Measurements from ENCODE around the gene ABI3BP.
"Not testable (repeated sequence)": the region's sequence is repeated elsewhere in the genome, so short reads cannot be mapped to it uniquely, and the experiment has no call there.

The ABI3BP gene, protein sequence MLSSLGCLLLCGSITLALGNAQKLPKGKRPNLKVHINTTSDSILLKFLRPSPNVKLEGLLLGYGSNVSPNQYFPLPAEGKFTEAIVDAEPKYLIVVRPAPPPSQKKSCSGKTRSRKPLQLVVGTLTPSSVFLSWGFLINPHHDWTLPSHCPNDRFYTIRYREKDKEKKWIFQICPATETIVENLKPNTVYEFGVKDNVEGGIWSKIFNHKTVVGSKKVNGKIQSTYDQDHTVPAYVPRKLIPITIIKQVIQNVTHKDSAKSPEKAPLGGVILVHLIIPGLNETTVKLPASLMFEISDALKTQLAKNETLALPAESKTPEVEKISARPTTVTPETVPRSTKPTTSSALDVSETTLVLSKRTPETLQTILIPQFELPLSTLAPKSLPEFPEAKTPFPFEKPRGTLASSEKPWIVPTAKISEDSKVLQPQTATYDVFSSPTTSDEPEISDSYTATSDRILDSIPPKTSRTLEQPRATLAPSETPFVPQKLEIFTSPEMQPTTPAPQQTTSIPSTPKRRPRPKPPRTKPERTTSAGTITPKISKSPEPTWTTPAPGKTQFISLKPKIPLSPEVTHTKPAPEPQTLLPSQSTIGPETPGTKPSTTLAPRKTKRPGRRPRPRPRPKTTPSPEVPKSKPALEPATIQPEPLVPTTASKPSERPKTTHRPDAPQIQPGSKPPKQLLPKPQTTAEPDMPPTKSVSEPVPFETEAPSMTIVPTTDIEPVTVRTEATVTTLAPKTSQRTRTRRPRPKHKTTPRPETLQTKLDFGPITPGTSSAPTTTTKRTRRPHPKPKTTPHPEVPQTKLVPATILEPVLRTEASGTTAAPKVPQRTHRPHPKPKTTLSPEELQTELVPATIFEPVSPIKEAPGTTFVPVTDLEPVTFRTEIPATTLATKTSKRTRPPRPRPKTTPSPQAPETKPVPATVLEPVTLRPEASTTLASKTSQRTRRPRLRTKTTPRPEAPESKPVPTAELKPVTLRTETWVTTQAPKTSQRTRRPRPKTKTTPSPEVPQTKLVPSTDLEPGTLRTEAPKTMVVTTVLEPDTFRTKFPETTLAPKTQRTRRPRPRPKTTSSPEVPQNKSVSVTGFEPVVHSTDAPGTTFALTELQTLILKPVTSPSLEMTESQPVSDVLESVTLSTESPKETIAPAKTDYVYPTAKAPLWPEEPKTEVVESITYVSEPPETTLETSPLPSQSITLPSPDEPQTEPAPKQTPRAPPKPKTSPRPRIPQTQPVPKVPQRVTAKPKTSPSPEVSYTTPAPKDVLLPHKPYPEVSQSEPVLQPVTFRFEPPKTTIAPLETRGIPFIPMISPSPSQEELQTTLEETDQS (N-terminal part only)

DNA sequence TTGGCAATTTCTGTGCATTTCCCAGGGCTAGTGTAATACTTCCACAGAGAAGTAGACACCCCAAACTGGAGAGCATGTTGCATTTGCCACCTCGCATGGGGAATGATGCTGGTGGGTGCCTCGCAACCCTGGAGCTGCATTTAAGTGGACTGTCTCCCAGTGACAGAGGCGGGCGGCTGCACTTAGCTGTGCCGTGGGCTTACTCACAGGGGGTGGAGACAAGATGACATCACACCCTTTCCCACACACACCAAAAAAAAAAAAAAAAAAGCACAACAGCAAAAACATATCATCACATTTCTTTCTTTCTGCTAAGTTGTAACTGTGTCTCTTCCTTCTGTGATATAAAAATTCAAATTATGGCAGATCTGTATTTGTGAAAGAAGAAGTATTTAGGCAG lies at the start of gene ABI3BP:
ABI3BP (minus strand) TSS at position 113 of the 400 bp plus-strand sequence; CDS start at position 76, 37 bp downstream.
- DNase-seq = no peak

DNA sequence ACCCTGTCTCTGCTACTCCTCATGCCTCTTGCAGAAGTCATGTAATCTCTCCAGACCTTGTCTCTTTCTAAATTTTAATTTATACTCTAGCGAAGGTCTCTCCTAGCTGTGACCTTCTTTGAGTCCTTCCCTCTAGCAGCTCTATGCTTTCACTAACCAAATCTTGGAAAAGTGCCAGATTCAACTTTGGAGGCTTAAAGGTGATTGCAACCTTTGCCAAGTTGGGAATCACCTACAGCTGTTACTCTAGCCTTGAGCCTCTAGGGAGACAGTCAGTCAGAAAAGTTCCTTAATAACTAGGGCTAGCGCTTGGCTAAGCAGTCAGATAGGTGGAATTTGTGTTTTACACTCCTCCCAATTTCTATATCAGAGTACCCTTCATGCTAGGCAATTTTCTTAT lies 46.1 kb upstream of the ABI3BP start:
- DNase-seq = no peak

DNA sequence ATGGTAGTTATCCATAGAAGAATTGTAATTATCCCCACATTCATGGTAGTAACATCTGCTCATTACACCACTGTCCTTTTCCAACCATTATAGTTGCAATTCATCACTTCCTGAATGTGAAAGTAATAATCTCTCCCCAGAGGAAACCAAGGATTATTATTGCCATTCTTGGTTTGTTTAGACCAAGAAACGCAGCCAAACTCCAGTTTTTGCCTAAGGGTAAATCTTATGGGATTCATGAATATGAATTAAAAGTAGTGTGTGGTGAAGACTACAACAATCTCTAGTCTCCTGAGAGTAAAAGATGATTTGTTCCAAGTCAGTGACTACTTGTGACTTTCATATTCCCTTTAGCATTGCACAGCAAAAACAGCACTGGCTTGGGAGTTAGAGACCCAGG lies 45.7 kb upstream of the ABI3BP start:
- no peak for DNase-seq

DNA sequence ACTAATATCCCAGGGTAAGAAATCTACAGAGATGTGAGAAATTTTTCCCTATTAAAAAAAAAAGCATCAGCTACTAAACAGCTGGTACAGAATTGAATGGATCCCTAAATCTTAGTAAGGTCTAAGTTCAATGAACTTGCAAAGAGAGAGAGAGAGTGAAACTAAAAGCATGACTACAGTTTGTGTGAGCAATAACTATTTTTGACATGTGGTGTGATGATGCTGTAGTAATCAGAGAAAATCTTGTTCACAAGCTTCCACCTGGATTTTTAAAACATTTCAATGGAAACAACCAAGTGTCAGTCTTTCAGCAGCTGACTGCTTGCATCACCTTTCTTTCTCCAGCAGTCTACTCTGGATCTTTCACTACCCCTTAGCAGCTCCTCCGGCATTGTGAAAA lies 45.2 kb upstream of the ABI3BP start:
- DNase-seq = no peak

DNA sequence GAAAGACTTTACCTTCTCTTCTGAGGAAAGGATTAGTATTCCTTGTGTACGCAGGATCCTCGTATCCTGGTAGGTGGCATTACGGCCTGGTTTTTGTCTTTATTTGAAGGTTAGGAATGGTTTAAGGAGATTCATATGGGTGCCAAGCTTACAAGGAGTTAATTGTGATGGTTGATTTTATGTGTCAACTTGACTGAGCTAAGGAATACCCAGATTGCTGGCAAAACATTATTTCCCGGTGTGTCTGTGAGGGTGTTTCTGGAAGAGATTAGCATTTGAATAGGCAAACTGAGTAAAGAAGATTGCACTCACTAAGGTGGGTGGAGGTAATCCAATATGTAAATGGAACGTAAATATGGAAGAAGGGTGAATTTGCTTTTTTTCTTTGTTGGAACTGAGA lies 44.4 kb upstream of the ABI3BP start:
- no peak for DNase-seq

DNA sequence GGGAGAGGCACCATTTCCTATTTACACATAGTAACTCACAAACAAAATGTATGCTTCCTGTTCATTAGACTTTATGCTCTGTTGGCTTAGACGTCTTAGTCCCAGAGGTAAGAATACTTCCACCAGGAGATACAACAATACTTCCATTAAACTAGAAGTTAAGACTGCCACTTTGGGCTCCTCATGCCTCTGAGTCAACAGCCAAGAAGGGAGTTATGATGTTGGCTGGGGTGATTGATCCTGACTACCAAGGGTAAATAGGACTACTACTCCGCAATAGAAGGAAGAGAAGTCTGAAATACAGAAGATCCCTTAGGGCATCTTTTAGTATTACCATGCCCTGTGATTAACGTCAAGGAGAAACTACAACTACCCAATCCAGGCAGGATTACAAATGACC lies 43.5 kb upstream of the ABI3BP start:
- DNase-seq = no peak

DNA sequence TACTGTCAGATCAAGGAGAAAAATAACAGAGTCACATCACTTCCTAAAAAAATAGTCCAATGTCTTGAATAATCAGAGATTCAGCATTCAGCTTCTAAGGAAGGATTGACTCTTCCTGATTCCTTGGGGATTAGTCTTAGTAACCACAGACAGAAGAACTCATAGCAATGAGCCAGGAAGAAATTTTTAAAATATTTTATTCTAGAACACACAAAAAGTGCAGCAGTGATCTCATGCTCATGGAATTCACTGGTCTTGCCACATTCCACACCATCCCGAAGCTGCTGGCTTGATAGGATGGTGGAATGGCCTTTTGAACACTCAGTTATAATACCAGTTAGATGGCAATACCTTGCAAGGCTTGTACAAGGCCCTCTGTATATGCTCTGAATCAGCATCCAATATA lies 43.0 kb upstream of the ABI3BP start:
- DNase-seq = no peak

DNA sequence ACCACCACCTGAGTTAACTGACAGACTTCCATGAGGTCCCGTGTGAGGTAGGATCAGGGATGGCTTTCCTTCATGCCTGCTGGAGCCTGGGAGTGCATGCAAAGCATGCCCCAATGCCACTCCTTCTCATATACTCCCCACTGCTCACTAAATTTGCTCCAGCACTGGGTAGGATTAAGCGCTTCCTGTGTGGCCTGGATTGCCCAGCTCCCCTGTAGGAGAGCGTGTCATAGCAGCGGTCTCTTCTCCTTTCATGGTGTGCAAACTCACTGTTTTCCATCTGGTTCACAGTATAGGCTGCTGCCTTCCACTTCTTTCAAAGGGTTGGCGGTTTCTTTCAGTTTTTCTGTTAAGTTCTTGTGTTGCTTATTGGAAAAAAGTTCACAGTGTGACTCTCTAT lies 34.1 kb upstream of the ABI3BP start:
- no peak for DNase-seq

DNA sequence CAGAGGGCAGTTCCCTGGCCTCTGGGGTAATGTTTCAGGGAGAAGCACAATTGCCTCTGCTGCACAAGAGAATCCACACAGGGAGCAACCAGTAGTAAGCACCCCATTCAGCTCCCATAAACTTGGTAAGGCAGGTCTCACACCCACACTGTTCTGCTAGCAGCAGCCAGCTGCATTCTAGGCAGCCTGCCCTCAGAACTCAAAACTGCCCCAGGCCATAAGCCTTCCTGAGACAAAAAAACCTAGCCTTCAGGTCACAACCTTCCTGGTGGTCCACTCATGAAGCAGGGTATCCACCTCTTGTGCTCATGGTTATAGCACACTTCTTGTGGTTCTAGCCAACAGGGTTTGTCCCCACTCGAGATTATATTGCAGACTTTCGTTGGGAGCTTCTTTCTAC lies 33.7 kb upstream of the ABI3BP start:
- no peak for DNase-seq

DNA sequence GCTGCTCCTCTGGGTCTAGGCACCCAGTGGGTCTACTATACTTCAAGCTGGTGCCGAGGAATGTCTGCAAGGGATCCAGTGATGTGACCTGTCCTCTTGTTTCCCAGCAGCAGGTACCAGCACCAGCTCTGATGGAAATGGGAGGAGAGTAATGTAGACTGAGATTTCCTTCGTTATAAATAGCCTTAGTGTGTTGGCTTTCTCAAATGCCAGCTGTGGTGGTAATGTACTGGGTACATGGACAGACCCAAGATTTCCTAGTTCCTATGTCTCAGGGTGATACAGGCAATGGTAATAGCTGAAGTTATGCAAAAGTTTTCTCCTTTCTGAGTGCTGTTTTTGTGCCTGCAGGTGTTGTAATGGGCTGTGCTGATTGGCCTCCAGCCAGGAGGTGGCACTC lies 33.0 kb upstream of the ABI3BP start:
- DNase-seq = no peak

DNA sequence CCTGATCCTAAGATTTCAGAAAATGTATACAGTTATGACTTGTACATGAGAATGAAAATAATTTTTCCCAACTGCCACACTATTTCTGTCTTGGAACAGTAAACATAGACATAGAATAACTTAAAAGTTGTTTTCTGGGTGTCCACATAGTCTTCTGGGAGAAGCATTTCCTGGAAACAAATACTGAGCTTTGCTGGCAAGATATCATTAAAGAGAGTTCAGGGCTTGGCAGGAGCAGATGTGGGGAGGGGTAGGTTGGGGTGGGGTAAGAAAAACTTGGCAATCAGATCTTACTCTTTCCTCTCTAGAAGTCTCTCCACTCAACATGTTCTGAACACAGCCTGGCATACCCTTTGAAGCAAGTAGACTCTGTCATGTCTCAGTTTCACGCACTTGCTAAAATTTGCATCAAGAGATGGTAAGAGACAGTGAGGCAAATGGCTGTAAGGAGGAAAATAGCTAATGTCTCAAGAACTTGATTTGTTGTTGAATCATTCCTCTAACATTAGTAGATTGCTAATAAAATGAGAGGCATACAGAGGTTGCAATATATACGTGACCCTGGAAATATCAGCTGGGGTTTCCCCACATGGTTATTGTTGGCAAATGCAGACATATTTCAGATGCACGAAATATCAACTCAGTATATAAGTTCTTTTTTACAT lies 27.3 kb upstream of the ABI3BP start:
- DNase-seq = no peak

DNA sequence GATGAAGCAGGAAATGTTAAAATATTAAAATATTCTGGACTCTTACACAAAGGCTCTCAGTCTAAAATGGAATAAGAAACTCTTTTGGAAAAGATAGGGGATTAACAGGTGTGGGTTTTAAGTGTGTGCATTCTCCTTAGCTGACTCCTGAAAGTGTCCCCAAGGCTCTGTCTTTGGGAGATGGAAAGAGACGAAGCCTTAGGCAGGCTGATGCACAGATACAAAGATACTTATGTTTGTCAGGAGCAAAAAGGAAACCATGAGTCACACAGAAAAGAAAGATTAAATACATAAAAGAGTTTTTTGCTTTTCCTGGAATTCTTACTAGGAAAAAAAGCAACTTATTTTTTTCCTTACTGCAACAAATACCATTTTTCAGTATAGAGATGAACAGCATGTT lies 23.8 kb upstream of the ABI3BP start:
- no peak for DNase-seq

DNA sequence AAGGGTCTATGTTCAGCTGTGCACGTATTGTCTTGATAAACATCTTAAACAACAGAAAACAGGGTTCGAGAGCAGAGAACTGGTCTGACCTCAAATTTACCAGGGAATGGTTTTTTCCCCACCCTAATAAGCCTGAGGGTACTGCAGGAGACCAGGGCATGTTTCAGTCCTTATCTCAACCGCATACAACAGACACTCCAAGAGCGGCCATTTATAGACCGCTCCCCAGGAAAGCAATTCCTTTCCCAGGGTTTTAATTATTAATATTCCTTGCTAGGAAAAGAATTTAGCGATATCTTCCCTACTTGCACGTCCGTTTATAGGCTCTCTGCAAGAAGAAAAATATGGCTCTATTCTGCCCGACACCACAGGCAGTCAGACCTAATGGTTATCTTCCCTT lies 19.1 kb upstream of the ABI3BP start:
- not testable (repeated sequence) for DNase-seq

DNA sequence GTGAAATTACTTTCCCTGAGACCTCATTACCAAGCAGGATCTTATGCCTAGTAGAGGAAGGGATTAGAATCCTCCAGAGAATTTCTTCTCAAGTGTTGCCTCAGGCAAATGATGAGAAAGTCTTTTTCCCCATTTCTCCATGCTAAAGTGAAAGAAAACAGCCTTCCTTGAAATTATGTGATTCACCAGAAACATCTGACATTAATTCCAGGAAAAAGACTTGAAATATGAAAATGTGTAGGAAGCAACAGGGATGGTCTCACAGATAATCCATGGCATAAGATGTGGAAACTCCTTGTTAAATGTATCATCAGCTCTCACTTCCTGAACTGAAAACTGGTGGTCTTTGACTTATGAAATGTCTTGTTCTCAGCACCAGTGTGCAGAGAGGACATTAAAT lies 17.9 kb upstream of the ABI3BP start:
- DNase-seq = no peak

DNA sequence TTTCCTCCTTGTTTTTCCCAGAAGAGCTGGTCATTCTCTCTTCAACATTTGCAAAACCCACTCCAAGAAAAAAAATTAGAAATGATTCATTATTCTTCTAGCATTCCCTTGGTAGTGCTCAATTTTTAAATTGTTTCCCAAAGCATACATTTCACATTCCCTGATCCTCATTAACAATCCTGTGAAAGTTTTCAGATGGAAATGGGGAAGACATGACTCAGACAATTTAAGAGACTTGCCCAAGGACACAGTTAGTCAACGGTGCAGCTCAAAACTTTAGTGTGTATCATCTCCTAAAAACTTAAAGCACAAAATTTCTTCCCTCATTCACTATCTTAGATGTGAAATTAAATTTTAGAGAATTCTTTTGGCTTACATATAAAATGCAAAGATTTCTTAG lies 17.1 kb upstream of the ABI3BP start:
- no peak for DNase-seq

DNA sequence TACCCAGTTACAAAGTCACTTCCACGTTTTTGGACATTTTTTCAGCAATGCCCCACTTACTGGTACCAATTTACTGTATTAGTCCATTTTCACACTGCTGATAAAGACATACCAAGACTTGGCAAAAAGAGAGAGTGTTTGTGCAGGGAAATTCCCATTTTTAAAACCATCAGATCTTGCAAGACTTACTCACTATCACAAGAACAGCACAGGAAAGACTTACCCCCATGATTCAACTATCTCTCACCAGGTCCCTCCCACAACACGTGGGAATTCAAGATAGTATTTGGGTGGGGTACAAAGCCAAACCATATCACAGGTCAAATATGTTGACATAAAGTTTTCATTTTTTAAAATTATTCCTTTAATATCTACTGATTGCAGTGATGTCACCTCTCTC lies 16.2 kb upstream of the ABI3BP start:
- DNase-seq = no peak

DNA sequence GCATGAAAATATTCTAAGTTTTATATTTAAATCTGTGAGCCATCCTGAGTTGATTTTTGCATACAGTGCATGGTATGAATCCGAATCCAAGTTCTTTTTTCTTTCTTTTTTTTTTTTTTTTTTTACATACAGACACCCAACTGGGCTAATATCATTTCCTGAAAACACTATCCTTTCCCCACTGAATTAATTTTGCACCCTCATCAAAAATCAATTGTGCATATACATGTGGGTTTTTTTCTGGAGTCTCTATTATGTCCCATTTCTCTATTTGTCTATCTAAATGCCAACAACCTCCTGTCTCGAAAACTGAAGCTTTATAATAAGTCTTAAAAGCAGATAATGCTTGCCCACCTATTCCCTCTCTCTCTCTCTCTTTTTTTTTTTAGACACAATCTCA lies 5.9 kb upstream of the ABI3BP start:
- no peak for DNase-seq

DNA sequence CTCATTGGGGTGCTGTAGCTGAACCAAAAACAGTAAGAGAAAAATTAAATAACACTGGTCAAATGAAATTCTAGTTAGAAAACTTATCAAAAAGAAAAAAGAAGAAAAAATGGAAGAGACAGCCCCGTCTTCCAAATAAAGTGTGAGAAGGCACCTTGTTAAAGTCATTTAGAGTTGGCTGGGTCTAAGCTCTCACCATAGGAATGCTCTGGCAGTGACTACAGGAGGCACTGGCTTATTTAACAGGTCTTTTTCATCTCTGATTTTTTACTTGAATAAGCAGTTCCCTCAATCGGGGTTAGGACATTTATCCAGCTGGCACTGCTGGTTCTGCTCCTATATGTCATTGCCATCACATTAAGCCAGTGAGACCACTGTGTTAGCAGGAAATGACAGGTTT lies 1.6 kb upstream of the ABI3BP start:
- DNase-seq = no peak

DNA sequence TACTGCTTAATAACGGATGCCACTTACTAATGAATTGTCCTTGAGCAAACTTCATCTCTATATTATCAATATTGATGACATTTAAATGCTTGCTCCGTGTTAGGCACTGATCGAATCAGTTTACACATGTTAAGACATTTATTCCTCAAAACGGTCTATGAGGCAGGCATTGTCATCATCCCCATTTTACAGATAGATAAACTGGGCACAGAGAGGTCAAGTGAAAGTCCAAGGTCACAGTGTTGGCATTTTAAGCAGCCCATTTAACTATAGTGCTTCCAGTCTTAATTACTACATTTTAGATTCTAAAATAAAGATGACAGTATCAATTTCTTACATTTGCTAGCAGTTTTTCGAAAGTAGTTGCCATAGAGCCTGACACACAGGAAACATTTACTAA lies 966 bp upstream of the ABI3BP start:
- DNase-seq = no peak

DNA sequence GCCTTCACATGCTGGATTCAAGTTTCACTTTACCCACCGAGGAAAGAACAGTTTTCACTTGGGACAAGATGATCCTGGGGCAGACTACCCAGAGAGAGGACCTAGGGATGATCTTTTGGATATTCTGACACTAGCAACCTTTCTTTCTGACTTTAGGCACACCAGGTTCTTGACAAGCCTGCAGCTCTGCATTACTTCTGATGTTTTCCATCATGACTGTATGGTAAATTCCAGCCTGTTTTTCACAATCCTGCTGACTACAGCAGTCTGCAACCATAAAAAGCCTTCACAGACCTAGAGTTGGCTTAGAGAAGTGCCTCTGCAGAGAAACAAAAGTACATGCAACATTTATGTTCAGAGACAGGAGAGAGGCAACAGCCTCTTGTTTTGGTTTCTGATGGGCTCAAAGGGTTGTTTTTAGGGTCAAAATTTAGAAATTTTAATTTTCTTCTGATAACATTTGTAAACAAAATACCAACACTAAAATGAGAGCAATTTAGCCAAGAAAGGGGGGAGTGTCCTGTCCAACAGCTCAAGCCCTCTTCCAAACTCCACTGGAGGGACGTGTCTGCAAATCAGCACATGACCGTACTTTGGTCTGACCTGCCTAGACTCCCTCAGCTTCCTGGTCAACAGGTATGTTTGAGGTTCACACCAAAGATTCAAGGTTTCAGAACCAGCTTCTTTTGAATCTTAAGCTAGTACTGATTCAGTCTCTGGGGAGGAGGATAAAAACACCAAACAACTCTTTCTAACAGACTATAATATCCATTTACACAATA lies 799 bp downstream of the ABI3BP start:
- no peak for DNase-seq

DNA sequence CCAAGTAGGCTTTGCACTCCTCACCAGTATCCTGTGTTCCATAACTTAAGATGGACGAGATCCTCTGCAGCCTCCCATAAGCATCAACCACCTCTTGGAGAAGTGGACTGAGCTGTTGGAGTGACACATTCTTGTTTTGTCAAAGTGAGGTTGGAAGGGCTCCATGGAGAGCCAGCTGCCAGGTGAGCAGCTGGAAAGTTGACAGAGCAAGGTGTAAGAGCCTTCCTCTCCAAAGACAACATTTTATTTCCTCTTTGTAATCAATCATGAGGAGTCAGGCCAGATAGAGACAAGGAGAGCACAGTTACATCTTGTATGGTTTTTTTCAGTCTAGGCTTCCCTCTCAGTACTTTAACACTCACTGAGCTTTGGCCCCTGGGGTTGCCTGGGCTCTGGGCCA lies 5.1 kb downstream of the ABI3BP start:
- no peak for DNase-seq

DNA sequence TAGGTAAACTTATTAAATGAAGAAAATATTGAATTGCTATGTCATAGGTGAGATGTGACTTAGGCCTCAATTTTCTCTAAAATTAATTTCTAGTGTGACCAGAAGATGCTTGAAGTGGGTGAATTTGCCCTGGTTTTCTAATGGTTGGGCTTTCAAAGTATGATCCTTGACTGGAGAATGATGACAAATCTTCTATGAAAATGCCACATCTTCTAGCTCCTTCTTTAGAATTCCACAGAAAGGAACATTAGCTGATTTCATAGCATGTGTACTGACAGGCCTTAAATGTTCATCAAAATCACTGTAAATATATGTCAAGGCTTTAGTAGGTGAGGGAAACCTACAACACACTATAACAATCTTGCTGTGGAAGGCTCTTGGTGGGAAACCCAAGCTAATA lies 8.9 kb downstream of the ABI3BP start:
- DNase-seq = no peak
